ENCODE data around the gene SPTBN1.

DNA sequence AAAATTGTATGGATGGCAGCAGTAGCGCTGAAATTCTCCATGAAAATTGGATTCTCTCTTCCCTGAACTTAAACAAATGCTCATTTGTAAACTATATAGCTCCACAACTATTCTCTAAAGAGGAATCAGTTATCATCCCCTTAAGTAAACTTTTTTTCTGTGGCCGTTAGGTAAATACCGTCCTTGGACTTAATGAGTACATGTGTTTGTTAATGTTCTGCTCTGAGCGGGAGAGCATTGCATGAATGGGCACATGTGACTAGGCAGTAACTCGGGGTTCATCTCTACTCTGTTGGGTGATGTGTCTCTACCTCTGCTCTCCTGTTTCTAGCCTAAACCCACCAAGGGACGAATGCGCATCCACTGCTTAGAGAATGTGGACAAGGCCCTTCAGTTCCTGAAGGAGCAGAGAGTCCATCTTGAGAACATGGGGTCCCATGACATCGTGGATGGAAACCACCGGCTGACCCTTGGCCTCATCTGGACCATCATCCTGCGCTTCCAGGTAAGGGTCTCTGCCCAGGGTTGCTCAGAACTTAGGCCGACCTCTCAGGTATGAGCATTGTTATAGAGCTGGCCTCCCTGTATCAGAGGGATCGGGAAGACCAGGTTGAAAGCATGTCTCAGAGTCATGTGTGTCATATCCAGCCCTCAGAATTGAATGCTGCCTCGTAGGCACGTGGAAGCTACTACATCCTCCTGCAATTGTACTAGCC is 155.9 kb downstream of the SPTBN1 start:
- TF ChIP-seq, protein P1, sequence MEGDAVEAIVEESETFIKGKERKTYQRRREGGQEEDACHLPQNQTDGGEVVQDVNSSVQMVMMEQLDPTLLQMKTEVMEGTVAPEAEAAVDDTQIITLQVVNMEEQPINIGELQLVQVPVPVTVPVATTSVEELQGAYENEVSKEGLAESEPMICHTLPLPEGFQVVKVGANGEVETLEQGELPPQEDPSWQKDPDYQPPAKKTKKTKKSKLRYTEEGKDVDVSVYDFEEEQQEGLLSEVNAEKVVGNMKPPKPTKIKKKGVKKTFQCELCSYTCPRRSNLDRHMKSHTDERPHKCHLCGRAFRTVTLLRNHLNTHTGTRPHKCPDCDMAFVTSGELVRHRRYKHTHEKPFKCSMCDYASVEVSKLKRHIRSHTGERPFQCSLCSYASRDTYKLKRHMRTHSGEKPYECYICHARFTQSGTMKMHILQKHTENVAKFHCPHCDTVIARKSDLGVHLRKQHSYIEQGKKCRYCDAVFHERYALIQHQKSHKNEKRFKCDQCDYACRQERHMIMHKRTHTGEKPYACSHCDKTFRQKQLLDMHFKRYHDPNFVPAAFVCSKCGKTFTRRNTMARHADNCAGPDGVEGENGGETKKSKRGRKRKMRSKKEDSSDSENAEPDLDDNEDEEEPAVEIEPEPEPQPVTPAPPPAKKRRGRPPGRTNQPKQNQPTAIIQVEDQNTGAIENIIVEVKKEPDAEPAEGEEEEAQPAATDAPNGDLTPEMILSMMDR (conservative IDR thresholded peaks at IDR 0.05) = no peak
- TF ChIP-seq ZFX (IDR thresholded peaks at IDR 0.05) = no peak

Data from C4-2B (cell line).